ENCODE measurements around the gene TYK2. TPM values are rescaled to one million over a fixed set of nuclear protein-coding genes. Genes with fewer than 3 reads are reported as not detected.
A peak's percentile ranks its signal among the peaks of the same experiment; 100 is the strongest.

TYK2 gene
- total and polyA plus RNA-seq, 2 of the 13 experiments (the other 11 are each of a cell fraction or from before 2014, with no cell fraction given), result 38.8 to 60.1 TPM

GRCh38 chr19:10428996-10429381 is 48.6 kb upstream of the TYK2 start:
- FAIRE-seq, result no peak
- POLR2A ChIA-PET, result no interaction called here
- H3K27me3 ChIP-seq (ENCODE audit: control insufficient read depth in 1 of 2, insufficient read depth in 2 of 2, low read length in 2 of 2), result peaks cover 0 to 29% of the 10 kb centered on the region in 2 experiments; a peak in 2 of 5 replicates
- 37% methylated on average over 5 of the region's 5 CpGs for WGBS (ENCODE audit: low lambda C conversion rate)
- BruUV-seq (replicated peaks), result no TSS peak
- in situ Hi-C loops (cut with HindIII; ENCODE audit: extremely low pct_ligation_motif_present, low pct_unique_long_range_greater_than_20kb), result no loop called here
- CTCF ChIA-PET (ENCODE audit: low intra/inter-chr PET ratio, low total read pairs), result no interaction called here
- peaks cover 38% of the 10 kb centered on the region for H3K4me1 ChIP-seq (ENCODE audit: insufficient read depth, low read length)
- intact Hi-C loops (cut with micrococcal nuclease; ENCODE audit: unreplicated experiment), result no loop called here
- H3K79me2 ChIP-seq (ENCODE audit: insufficient read depth, low read length), result no peaks in the 10 kb centered on the region
- no peak overlapping the region for H3K4me3 ChIP-seq (replicated peaks in 1 of 3; ENCODE audit: insufficient read depth in 1 of 3, low read depth in 2 of 3, low read length in 3 of 3)
- H3K9me3 ChIP-seq (ENCODE audit: low read length), result no peaks in the 10 kb centered on the region
- H3K36me3 ChIP-seq (replicated peaks in 1 of 2; ENCODE audit: control insufficient read depth in 1 of 2, insufficient read depth in 2 of 2, low read length in 2 of 2), result no peaks in the 10 kb centered on the region
- no peak for DNase-seq (ENCODE audit: low spot score)
- no peak overlapping the region for H2AFZ ChIP-seq (ENCODE audit: low read length)
- no peaks in the 10 kb centered on the region for H4K20me1 ChIP-seq (ENCODE audit: insufficient read depth, low read length)
- no peak overlapping the region for H3K27ac ChIP-seq (ENCODE audit: extremely low read length, insufficient read depth, low read length)
- ATAC-seq, result no peak
- no peak overlapping the region for H3K9ac ChIP-seq (ENCODE audit: insufficient read depth, low read depth, low read length)
- H3K4me2 ChIP-seq (ENCODE audit: low read depth, low read length), result no peak overlapping the region
- TF ChIP-seq EEA1 (CRISPR knock-in tag; IDR thresholded peaks at IDR 0.05; ENCODE audit: borderline replicate concordance) (no peak), RNF219 (CRISPR knock-in tag; IDR thresholded peaks at IDR 0.05) (no peak)

GRCh38 chr19:10427169-10427568 is 46.8 kb upstream of the TYK2 start:
- DNase-seq (ENCODE audit: low spot score) (no peak), ATAC-seq (no peak), FAIRE-seq (no peak)
- no peak overlapping the region for H2AFZ ChIP-seq (ENCODE audit: low read length)
- no peak overlapping the region for H3K27ac ChIP-seq (ENCODE audit: extremely low read length, insufficient read depth, low read length)
- intact Hi-C loops (cut with micrococcal nuclease; ENCODE audit: unreplicated experiment), result no loop called here
- WGBS (ENCODE audit: low lambda C conversion rate), result 35% methylated on average over 6 of the region's 6 CpGs
- no peak overlapping the region for H3K4me2 ChIP-seq (ENCODE audit: low read depth, low read length)
- H3K27me3 ChIP-seq (ENCODE audit: control insufficient read depth in 1 of 2, insufficient read depth in 2 of 2, low read length in 2 of 2), result peaks cover 0 to 35% of the 10 kb centered on the region in 2 experiments; a peak in 2 of 5 replicates
- POLR2A ChIA-PET, result no interaction called here
- no peaks in the 10 kb centered on the region for H3K9me3 ChIP-seq (ENCODE audit: low read length)
- H3K36me3 ChIP-seq (replicated peaks in 1 of 2; ENCODE audit: control insufficient read depth in 1 of 2, insufficient read depth in 2 of 2, low read length in 2 of 2), result no peaks in the 10 kb centered on the region
- H4K20me1 ChIP-seq (ENCODE audit: insufficient read depth, low read length), result no peaks in the 10 kb centered on the region
- peaks cover 30% of the 10 kb centered on the region for H3K4me1 ChIP-seq (ENCODE audit: insufficient read depth, low read length)
- CTCF ChIA-PET (ENCODE audit: low intra/inter-chr PET ratio, low total read pairs), result no interaction called here
- H3K79me2 ChIP-seq (ENCODE audit: insufficient read depth, low read length), result no peaks in the 10 kb centered on the region
- BruUV-seq (replicated peaks), result no TSS peak
- no peak overlapping the region for H3K9ac ChIP-seq (ENCODE audit: insufficient read depth, low read depth, low read length)
- in situ Hi-C loops (cut with HindIII; ENCODE audit: extremely low pct_ligation_motif_present, low pct_unique_long_range_greater_than_20kb), result no loop called here
- no peak overlapping the region for H3K4me3 ChIP-seq (replicated peaks in 1 of 3; ENCODE audit: insufficient read depth in 1 of 3, low read depth in 2 of 3, low read length in 3 of 3)
- TF ChIP-seq ZSCAN22 (CRISPR knock-in tag; IDR thresholded peaks at IDR 0.05), result peak; percentile 91
- TF ChIP-seq HMG20B (CRISPR knock-in tag; conservative IDR thresholded peaks at IDR 0.05), result no peak
